ENCODE results near the gene SIRPG. TPM values are rescaled to one million over a fixed set of nuclear protein-coding genes. Genes with fewer than 3 reads are reported as not detected.

The SIRPG gene
- total RNA-seq, 1 experiment from 2014 or later: 0.89 TPM

GRCh38 chr20:1595333-1595732, 62.2 kb downstream of the SIRPG start:
- no peak for DNase-seq (ENCODE audit: low read depth)

GRCh38 chr20:1588533-1589460, 68.8 kb downstream of the SIRPG start:
- DNase-seq (ENCODE audit: low read depth): no peak

DNA sequence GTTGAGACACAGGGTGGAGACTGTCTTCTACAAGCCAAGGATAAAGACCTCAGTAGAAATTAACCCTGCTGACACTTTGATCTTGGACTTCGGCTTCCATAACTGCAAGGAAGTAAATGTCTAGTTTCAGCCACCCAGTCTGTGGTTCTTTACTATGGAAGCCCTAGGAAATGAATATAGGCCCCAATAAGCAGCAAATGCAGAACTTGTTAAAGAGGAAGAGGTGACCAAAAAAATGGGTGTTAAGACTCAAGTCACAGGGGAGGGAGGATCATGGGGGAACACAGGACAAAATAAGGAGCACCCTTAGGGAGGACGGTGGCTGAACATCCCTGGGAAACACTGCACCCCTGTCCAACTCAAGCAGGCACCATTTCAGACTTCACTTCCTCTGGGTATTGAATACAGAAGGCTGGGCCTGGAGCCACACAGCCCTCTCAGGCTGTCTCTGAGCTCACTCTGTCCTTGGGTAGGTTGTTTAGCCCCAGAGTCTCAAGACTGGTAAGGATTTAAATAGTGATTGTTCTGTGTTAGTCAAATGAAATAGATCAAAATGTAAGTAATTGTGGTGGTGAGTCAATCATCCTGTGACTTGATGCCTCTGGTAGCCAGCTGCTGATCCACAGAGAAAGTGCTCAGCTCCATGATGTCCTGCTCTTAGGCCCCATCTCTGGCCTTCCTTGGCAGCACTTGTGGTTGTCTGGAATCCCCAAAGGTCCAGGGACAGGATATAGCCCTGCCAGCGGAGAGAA, 69.6 kb downstream of the SIRPG start:
- DNase-seq (ENCODE audit: low read depth): no peak

GRCh38 chr20:1579488-1579887, 78.1 kb downstream of the SIRPG start:
- no peak for DNase-seq (ENCODE audit: low read depth)

Other genes with a start within 250 kb of the SIRPG start
- gene NSFL1C, start 190.9 kb downstream of the SIRPG start, total RNA-seq (2014; rRNA removed; shearing (Covaris generic)): 69.2 and 85.5 TPM in 2 replicates
- 0.07 TPM in 1 of 2 replicates, not detected in the other for gene SIRPB2, start 166.4 kb downstream of the SIRPG start, total RNA-seq (2014; rRNA removed; shearing (Covaris generic))
- not detected in 2 replicates for gene SIRPD, start 100.1 kb downstream of the SIRPG start, total RNA-seq (2014; rRNA removed; shearing (Covaris generic))
- 4.2 and 6.8 TPM in 2 replicates for gene SIRPB1, start 37.8 kb downstream of the SIRPG start, total RNA-seq (2014; rRNA removed; shearing (Covaris generic))
- 25.1 and 42.4 TPM in 2 replicates for gene SIRPA, start 237.6 kb upstream of the SIRPG start, total RNA-seq (2014; rRNA removed; shearing (Covaris generic))